K562 (cell line): ENCODE measurements around the gene GNS. TPM values are rescaled to one million over a fixed set of nuclear protein-coding genes. Genes with fewer than 3 reads are reported as not detected.

ENCODE experiments used
- ATAC-seq: fragments of 200-7000 bp; cut with Tn5 transposase; 3 replicates; pipeline ENCODE4 v1.9.1; 2020; ENCODE audit warnings: moderate library complexity
- BruUV-seq: library from RNA; stranded (reverse); fragments of 400-500 nt; replicated peaks from 2 replicates; lab custom pipeline; 2021; lab: Mats Ljungman, UMichigan
- CTCF ChIA-PET: fragments of 300-600 bp; formaldehyde crosslinking; extraction: SDS; loops from one replicate; lab custom pipeline; 2021; ENCODE audit warnings: low intra/inter-chr PET ratio; lab: Yijun Ruan, JAX
- POLR2A ChIA-PET: fragments of 300-600, 350-650 bp; sonication (Branson Sonifier 250); formaldehyde crosslinking; extraction: SDS; loops from one replicate; lab custom pipeline; 2021; ENCODE audit warnings: antibody characterized with exemption, inconsistent platforms; lab: Yijun Ruan, JAX
- DNase-seq, 4 experiments: peaks; one replicate each; pipeline versions ENCODE4 v3.0.0 to v3.0.0-alpha.2; 2011 to 2018; ENCODE audit warnings: low spot score in 3 of 4, mixed read lengths in 3 of 4; ENCODE audit errors: extremely low read depth in 1 of 4
- FAIRE-seq: peaks from 2 replicates; lab custom pipeline; 2011; peaks lifted over from hg19 to GRCh38; lab: Jason Lieb, UNC
- H2AFZ ChIP-seq: 2 replicates; pipeline ENCODE4 v1.6.0; 2011; ENCODE audit warnings: low read depth, low read length, control low read depth, inconsistent platforms
- H3K27ac ChIP-seq: fragments of 200-600 bp; 3 replicates; pipeline ENCODE4 v1.8.0; 2011; ENCODE audit warnings: low read depth, mild to moderate bottlenecking, control low read depth, inconsistent platforms, low read length, moderate library complexity, mixed read lengths; ENCODE audit errors: extremely low read depth
- H3K27me3 ChIP-seq, 2 experiments: fragments of 300-600 bp in 1 of 2; 2 replicates in 1 of 2; 3 replicates in 1 of 2; pipeline versions ENCODE4 v1.6.0 to v1.8.0; 2011; ENCODE audit warnings: inconsistent platforms in 2 of 2, low read length in 2 of 2, mild to moderate bottlenecking in 1 of 2, mixed read lengths in 1 of 2, moderate library complexity in 1 of 2; ENCODE audit not compliant: control insufficient read depth in 2 of 2, insufficient read depth in 2 of 2
- H3K36me3 ChIP-seq: fragments of 300-600 bp; 3 replicates; pipeline ENCODE4 v1.8.0; 2011; ENCODE audit warnings: mild to moderate bottlenecking, low read length, inconsistent platforms; ENCODE audit not compliant: control insufficient read depth, insufficient read depth
- H3K4me1 ChIP-seq, 2 experiments: fragments of 200-600 bp in 1 of 2; replicated peaks in 1 of 2; 2 replicates in 1 of 2; 3 replicates in 1 of 2; pipeline versions ENCODE4 v1.5.1 to v1.8.0; 2011; ENCODE audit warnings: inconsistent platforms in 2 of 2, low read length in 2 of 2, mild to moderate bottlenecking in 1 of 2, mixed read lengths in 1 of 2, moderate library complexity in 1 of 2; ENCODE audit not compliant: control insufficient read depth in 2 of 2, insufficient read depth in 2 of 2
- H3K4me2 ChIP-seq: 2 replicates; pipeline ENCODE4 v1.6.1; 2011; ENCODE audit warnings: low read length, control low read depth, inconsistent platforms, mixed read lengths; ENCODE audit not compliant: insufficient read depth
- H3K4me3 ChIP-seq: fragments of 200-600 bp; sonication (generic), shearing (Covaris generic); 2 replicates; pipeline ENCODE4 v1.5.1; 2016; ENCODE audit warnings: control low read depth, inconsistent platforms
- H3K79me2 ChIP-seq: fragments of 200-600 bp; 3 replicates; pipeline ENCODE4 v1.8.0; 2011; ENCODE audit warnings: low read length, inconsistent platforms; ENCODE audit not compliant: control insufficient read depth, insufficient read depth
- H3K9ac ChIP-seq, 2 experiments: 2 replicates each; pipeline versions ENCODE4 v1.6.0 to v1.6.1; 2011; ENCODE audit warnings: low read depth in 2 of 2, low read length in 2 of 2, control low read depth in 1 of 2, inconsistent platforms in 1 of 2, mild to moderate bottlenecking in 1 of 2, mixed read lengths in 1 of 2; ENCODE audit not compliant: insufficient read depth in 1 of 2
- H3K9me1 ChIP-seq: one replicate; pipeline ENCODE4 v1.6.0; 2011; ENCODE audit warnings: inconsistent platforms, mild to moderate bottlenecking, low read length, moderate library complexity; ENCODE audit not compliant: control insufficient read depth, insufficient read depth
- H3K9me3 ChIP-seq: replicated peaks from 2 replicates; pipeline ENCODE4 v1.5.1; 2011; ENCODE audit warnings: low read depth, low read length, inconsistent platforms; ENCODE audit not compliant: control insufficient read depth, insufficient read depth
- H4K20me1 ChIP-seq: replicated peaks from 2 replicates; pipeline ENCODE4 v1.6.1; 2011; ENCODE audit warnings: low read length, inconsistent platforms, mixed read lengths; ENCODE audit not compliant: control insufficient read depth, insufficient read depth
- ATF7 ChIP-seq: fragments of 450-650 bp; IDR thresholded peaks from 2 replicates; pipeline ENCODE4 v1.7.1; 2014; ENCODE audit warnings: mild to moderate bottlenecking, moderate library complexity
- DNMT1 ChIP-seq: fragments of 450-650 bp; IDR thresholded peaks from 2 replicates; pipeline ENCODE4 v1.6.1; 2016; ENCODE audit warnings: antibody characterized with exemption, mild to moderate bottlenecking
- POLR2H ChIP-seq: IDR thresholded peaks from 2 replicates; pipeline ENCODE4 v1.6.1; 2016; ENCODE audit warnings: missing genetic modification characterization, low read depth, mild to moderate bottlenecking, control low read depth, missing compliant biosample characterization, moderate library complexity
- ZC3H4 ChIP-seq: sonication (generic); formaldehyde crosslinking; IDR thresholded peaks from 2 replicates; pipeline ENCODE4 v1.9.0; 2021; ENCODE audit warnings: missing genetic modification reagents, borderline replicate concordance
- ZNF583 ChIP-seq: fragments of 250-450 bp; sonication (Bioruptor Pico); IDR thresholded peaks from 2 replicates; pipeline ENCODE4 v1.4.0; 2020
- ZSCAN32 ChIP-seq: fragments of 450-650 bp; formaldehyde crosslinking; IDR thresholded peaks from 2 replicates; pipeline ENCODE4 v1.4.0; 2020; ENCODE audit warnings: mild to moderate bottlenecking, moderate library complexity
- WGBS: fragments of 100-300 bp; shearing (Covaris generic); methylation state at CpG from one replicate; pipeline ENCODE4 v1.1.6; 2016; ENCODE audit warnings: low coverage, mixed read lengths; ENCODE audit not compliant: insufficient coverage; ENCODE audit errors: missing lambda C conversion rate; 5-methylcytosine and 5-hydroxymethylcytosine counted together
- in situ Hi-C: fragments of 300-500 bp; cut with MboI; formaldehyde crosslinking; loops from 4 replicates; pipeline ENCODE4 v1.15.0; 2018; ENCODE audit warnings: inconsistent platforms, mixed read lengths
- intact Hi-C: fragments of 100-400 bp; cut with micrococcal nuclease; formaldehyde crosslinking; loops from 2 replicates; pipeline ENCODE4 v1.14.2; 2022
- polyA plus RNA-seq, 8 experiments: library from polyadenylated mRNA; depleted of rRNA in 4 of 8; stranded (reverse) in 5 of 8; unstranded in 3 of 8; fragments of >200 nt; fragmentation: Nextera tagmentation in 2 of 8; fragmentation: Illumina TruSeq in 1 of 8; extraction: Ambion mirVana in 2 of 8; extraction: Trizol in 1 of 8; gene quantifications; 2 replicates each; pipeline versions ENCODE4 v1.2.1 to v1.2.3, GENCODE V29; 2011 to 2014; ENCODE audit warnings: inconsistent platforms in 1 of 8, missing spikeins in 1 of 8
- total RNA-seq, 7 experiments: library from RNA; depleted of rRNA in 6 of 7; stranded (reverse); fragments of >200 nt in 6 of 7; fragmentation: Illumina TruSeq in 2 of 7; extraction: Trizol in 2 of 7; gene quantifications; 2 replicates each; pipeline versions ENCODE4 v1.2.1 to v1.2.3, GENCODE V29; 2011 to 2021; ENCODE audit warnings: low replicate concordance in 1 of 7
- TF ChIP-seq, protein P1 (sequence below): fragments of 450-650 bp; IDR thresholded peaks from 2 replicates; pipeline ENCODE4 v1.6.1; 2016; ENCODE audit warnings: low read depth

GNS gene
- total and polyA plus RNA-seq, 9 of the 15 experiments (the other 6 are each of a cell fraction or from before 2014, with no cell fraction given), result 4.6 to 30.3 (median 18.9) TPM

DNA sequence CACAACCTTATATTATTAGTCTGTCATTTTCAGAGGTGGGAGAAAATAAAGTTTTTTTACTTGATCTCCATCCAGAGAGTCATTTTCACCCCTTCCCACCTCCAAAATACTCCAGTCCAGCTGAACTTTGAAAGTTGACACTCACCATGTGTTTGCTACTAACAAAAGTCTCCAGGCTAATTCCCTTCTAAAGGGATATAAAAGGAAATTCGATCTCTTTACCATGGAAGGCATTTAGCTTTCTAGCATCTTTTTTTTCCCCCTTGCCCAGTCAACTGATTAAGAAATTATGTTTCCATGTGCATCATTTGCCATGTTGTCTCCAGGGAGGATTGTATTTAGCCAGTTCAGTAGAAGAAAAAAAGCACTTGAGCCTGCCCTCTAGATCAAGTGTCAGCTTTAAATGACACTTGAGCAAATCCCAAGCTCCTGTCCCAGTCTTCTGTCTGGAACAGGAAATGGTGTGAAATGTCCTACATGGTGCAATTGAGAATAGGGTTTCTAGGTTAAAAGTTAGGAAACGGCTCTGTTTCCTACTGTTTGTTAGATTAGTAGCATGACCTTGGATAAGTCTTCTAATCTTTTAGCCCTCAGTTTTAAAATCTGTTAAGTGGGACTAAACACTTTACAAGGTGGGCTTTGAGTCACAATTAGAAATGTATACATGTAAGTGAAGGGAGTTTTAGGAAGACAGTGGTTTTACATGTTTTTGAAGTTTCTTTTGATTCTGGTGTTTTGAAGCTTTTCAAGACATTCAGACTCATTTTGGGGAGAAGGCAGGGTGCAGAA is 67.2 kb downstream of the GNS start (continued):
- no peak for TF ChIP-seq DNMT1
- no peak for TF ChIP-seq ZNF583
- TF ChIP-seq ZSCAN32 (CRISPR knock-in tag), result no peak

DNA sequence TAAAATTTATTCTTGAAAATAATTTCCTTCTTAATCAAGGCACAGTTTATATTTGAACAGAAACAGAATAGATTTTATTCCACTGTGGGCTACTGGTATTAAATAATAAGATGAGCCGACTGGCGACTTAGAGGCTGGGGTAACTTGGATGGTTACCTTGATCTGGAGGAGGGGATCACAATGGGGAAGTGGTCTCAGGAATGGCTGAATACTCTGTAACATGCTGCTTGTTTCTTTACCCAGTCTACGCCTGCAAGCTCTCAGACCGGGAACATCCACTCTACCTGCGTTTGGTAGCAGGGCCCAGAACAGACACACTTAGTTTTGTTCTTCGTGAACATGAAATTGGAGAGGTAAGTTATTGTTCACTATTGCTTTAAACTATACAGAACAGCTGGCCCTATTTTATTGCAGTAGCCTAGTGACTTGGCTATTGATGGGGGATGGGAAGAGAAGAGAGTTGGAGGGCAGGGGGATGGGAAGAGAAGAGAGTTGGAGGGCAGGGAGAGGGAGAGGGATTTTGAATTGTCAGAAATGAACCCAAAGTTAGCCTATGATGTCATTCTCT is 67.9 kb downstream of the GNS start:
- POLR2A ChIA-PET, result interaction anchor here (0.7 to 1.2 kb wide), 2 partner anchors 11 to 45 kb away, joined by 3 to 4 read pairs; no protein-coding TSS in a partner anchor
- in situ Hi-C loops, result loop anchor here (5.0 kb wide), 1 partner anchor 139 kb away; no protein-coding TSS in a partner anchor

More for the DNA sequence above, 67.9 kb downstream of the GNS start:
- no peak overlapping the region for H3K27ac ChIP-seq
- H3K9me1 ChIP-seq, result no peaks in the 10 kb centered on the region
- 0 out of 3 replicates have a peak, but pooled peaks cover 4% of the 10 kb centered on the region for H3K79me2 ChIP-seq
- intact Hi-C loops, result no loop called here
- H3K27me3 ChIP-seq, result no peaks in the 10 kb centered on the region
- H3K4me1 ChIP-seq, result peaks cover 14 to 17% of the 10 kb centered on the region in 2 experiments; a peak in 4 of 5 replicates
- WGBS, result 93% methylated on average over 6 of the region's 6 CpGs
- H3K9me3 ChIP-seq, result no peaks in the 10 kb centered on the region
- H2AFZ ChIP-seq, result no peak overlapping the region
- peaks cover 68% of the 10 kb centered on the region for H3K36me3 ChIP-seq
- DNase-seq, result no peak
- no peak overlapping the region for H3K9ac ChIP-seq
- no TSS peak for BruUV-seq
- peak; percentile 60 for FAIRE-seq
- CTCF ChIA-PET, result no interaction called here
- no peak overlapping the region for H3K4me3 ChIP-seq
- no peaks in the 10 kb centered on the region for H4K20me1 ChIP-seq
- ATAC-seq, result no peak
- no peak for TF ChIP-seq POLR2H (tag)
- TF ChIP-seq, protein P1, sequence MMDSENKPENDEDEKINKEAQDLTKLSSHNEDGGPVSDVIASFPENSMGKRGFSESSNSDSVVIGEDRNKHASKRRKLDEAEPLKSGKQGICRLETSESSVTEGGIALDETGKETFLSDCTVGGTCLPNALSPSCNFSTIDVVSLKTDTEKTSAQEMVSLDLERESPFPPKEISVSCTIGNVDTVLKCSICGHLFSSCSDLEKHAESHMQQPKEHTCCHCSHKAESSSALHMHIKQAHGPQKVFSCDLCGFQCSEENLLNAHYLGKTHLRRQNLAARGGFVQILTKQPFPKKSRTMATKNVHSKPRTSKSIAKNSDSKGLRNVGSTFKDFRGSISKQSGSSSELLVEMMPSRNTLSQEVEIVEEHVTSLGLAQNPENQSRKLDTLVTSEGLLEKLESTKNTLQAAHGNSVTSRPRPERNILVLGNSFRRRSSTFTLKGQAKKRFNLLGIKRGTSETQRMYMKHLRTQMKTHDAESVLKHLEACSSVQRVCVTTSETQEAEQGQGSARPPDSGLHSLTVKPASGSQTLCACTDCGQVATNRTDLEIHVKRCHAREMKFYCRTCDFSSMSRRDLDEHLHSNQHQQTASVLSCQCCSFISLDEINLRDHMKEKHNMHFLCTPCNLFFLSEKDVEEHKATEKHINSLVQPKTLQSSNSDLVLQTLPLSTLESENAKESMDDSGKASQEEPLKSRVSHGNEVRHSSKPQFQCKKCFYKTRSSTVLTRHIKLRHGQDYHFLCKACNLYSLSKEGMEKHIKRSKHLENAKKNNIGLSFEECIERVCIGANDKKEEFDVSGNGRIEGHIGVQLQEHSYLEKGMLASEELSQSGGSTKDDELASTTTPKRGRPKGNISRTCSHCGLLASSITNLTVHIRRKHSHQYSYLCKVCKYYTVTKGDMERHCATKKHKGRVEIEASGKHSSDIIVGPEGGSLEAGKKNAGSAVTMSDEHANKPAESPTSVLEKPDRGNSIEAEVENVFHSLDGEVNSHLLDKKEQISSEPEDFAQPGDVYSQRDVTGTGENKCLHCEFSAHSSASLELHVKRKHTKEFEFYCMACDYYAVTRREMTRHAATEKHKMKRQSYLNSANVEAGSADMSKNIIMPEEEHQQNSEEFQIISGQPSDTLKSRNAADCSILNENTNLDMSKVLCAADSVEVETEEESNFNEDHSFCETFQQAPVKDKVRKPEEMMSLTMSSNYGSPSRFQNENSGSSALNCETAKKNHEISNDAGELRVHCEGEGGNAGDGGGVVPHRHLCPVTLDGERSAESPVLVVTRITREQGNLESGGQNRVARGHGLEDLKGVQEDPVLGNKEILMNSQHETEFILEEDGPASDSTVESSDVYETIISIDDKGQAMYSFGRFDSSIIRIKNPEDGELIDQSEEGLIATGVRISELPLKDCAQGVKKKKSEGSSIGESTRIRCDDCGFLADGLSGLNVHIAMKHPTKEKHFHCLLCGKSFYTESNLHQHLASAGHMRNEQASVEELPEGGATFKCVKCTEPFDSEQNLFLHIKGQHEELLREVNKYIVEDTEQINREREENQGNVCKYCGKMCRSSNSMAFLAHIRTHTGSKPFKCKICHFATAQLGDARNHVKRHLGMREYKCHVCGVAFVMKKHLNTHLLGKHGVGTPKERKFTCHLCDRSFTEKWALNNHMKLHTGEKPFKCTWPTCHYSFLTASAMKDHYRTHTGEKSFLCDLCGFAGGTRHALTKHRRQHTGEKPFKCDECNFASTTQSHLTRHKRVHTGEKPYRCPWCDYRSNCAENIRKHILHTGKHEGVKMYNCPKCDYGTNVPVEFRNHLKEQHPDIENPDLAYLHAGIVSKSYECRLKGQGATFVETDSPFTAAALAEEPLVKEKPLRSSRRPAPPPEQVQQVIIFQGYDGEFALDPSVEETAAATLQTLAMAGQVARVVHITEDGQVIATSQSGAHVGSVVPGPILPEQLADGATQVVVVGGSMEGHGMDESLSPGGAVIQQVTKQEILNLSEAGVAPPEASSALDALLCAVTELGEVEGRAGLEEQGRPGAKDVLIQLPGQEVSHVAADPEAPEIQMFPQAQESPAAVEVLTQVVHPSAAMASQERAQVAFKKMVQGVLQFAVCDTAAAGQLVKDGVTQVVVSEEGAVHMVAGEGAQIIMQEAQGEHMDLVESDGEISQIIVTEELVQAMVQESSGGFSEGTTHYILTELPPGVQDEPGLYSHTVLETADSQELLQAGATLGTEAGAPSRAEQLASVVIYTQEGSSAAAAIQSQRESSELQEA, result no peak
- no peak for TF ChIP-seq ZC3H4 (CRISPR knock-in tag)
- TF ChIP-seq ATF7, result peak; percentile 22; the same call in 1 of the 2 replicates
- H3K4me2 ChIP-seq, result no peak overlapping the region
